Activated CD4-positive, alpha-beta T cell treated with anti-CD3 and anti-CD28 coated beads, Interleukin-2, amount 50 U/mL, for 1 hour (primary cell): ENCODE data around the gene PGK1.
A peak's percentile ranks its signal among the peaks of the same experiment; 100 is the strongest.
"Not testable (repeated sequence)": the region's sequence is repeated elsewhere in the genome, so short reads cannot be mapped to it uniquely, and the experiment has no call there.

Experiments
- DNase-seq: peaks from one replicate; pipeline ENCODE4 v3.0.0-alpha.2; 2020

PGK1 gene

GRCh38 chrX:78103623-78104446 is at the start of gene PGK1:
TSS of gene PGK1 (plus strand) at chrX:78104248. CDS start at chrX:78104341, 93 bp downstream.
- DNase-seq = peak; percentile 89

GRCh38 chrX:78063687-78064086 is 40.4 kb upstream of the PGK1 start:
- DNase-seq = no peak

GRCh38 chrX:78064152-78064551 is 39.9 kb upstream of the PGK1 start:
- no peak for DNase-seq

- not testable (repeated sequence) for DNase-seq
These were observed 39.1 kb upstream of the PGK1 start for GRCh38 chrX:78064698-78065601.

GRCh38 chrX:78066110-78066509 is 37.9 kb upstream of the PGK1 start:
- DNase-seq = no peak

- no peak for DNase-seq
These were observed 32.7 kb upstream of the PGK1 start for GRCh38 chrX:78071331-78071730.

- peak; percentile 6 for DNase-seq
These were observed 30.6 kb upstream of the PGK1 start for GRCh38 chrX:78073147-78074077.

- no peak for DNase-seq
These were observed 30.0 kb upstream of the PGK1 start for GRCh38 chrX:78074088-78074487.

- DNase-seq = no peak
These were observed 28.2 kb upstream of the PGK1 start for GRCh38 chrX:78075787-78076389.

- not testable (repeated sequence) for DNase-seq
These were observed 22.6 kb upstream of the PGK1 start for GRCh38 chrX:78081413-78081812.

- no peak for DNase-seq
These were observed 11.8 kb upstream of the PGK1 start for GRCh38 chrX:78092296-78092695.

- no peak for DNase-seq
These were observed 5.9 kb upstream of the PGK1 start for GRCh38 chrX:78098108-78098507.

- DNase-seq = no peak
These were observed 2.0 kb upstream of the PGK1 start for GRCh38 chrX:78102091-78102490.

- DNase-seq = no peak
These were observed 936 bp upstream of the PGK1 start for GRCh38 chrX:78103001-78103622.

GRCh38 chrX:78104447-78105176 is 564 bp downstream of the PGK1 start:
- DNase-seq = peak; percentile 18

GRCh38 chrX:78105944-78106650 is 2.0 kb downstream of the PGK1 start:
- DNase-seq = peak; percentile 10

- DNase-seq = no peak
These were observed 2.6 kb downstream of the PGK1 start for GRCh38 chrX:78106651-78106986.

- no peak for DNase-seq
These were observed 5.4 kb downstream of the PGK1 start for GRCh38 chrX:78109458-78109857.

- DNase-seq = no peak
These were observed 7.3 kb downstream of the PGK1 start for GRCh38 chrX:78111140-78111931.

- no peak for DNase-seq
These were observed 12.3 kb downstream of the PGK1 start for GRCh38 chrX:78116365-78116764.
